GM10266 (cell line): Measurements from ENCODE around the gene CASP10.

ENCODE experiments used
- DNase-seq: peaks from one replicate; pipeline ENCODE4 v3.0.0; 2012; ENCODE audit errors: extremely low spot score
- CTCF ChIP-seq: IDR thresholded peaks from 2 replicates; pipeline ENCODE4 v1.5.1; 2012; ENCODE audit warnings: mild to moderate bottlenecking, low read depth; ENCODE audit not compliant: control insufficient read depth, insufficient read depth; ENCODE audit errors: missing control alignments

Gene CASP10

GRCh38 chr2:201256082-201256481 is 73.1 kb downstream of the CASP10 start:
- no peak for TF ChIP-seq CTCF
- DNase-seq, result no peak

DNA sequence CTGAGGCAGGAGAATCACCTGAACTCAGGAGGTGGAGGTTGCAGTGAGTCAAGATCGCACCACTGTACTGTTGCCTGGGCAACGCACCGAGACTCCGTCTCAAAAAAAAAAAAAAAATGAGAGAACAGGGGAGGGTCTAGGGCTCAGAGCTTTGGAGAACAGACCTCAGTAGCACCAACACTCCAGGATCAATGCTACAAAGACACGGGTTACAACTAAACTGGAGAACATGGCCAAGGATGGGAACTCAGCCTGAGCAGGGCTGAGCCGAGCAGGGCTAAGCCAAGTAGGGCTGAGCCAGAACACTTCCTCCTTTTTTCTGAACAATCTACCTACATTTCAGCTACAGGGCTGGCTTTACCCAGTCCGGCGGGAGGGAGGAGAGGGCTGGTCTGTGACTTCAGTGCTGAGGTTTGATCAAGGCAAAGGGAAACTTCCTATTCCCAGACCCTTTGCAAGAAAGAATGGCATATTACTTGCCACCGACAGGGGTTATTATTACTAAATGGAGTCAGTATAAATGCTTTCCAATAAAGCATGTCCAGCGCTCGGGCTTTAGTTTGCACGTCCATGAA is 74.5 kb downstream of the CASP10 start:
- no peak for DNase-seq
- no peak for TF ChIP-seq CTCF

- TF ChIP-seq CTCF, result no peak
- peak; percentile 58 for DNase-seq
Observed at GRCh38 chr2:201257956-201258665, 75.2 kb downstream of the CASP10 start.

DNA sequence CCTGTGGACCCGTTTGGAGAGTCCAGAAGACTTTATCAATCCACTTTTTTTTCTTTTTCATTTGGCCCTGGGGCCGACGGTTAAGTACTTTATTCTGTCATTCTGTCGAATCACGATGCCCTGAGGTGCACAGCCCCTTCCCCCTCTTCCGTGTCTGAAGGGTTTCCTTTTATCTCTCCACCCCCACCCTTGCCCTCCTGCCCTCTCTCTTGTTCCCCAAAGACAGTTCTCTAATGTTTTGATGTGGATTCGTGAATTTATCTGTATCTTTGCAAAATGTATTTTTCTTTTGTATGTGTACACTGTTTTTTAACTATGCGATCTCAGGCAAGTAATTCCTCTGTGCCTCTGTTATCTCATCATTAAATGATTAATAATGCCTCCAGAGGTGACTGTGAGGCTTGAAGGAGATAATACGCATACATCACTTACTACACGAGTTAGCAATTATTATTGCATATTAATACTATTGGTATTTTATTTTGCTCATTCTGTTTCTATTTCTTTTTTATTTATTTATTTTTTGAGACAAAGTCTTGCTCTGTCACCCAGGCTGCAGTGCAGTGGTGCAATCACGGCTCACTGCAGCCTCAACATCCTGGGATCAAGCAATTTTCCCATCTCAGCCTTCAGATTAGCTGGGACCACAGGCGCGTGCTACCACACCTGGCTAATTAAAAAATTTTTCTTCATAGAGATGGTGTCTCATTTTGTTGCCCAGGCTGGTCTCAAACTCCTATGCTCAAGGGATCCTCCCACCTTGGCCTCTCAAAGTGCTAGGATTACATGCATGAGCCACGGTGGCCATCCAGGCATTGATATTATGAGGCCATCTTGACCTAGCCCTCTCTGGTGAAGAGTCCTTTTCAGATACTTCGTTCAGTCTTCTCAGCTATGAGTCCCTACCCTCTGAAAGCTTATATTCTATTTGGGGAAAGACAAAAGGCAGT is 76.0 kb downstream of the CASP10 start:
- no peak for DNase-seq
- no peak for TF ChIP-seq CTCF

GRCh38 chr2:201260302-201260800 is 77.4 kb downstream of the CASP10 start, which contains the start of gene CASP8:
TSS of gene CASP8 (plus strand) at chr2:201260536. CDS start at chr2:201266487, 5,951 bp downstream.
- DNase-seq, result no peak
- no peak for TF ChIP-seq CTCF

DNA sequence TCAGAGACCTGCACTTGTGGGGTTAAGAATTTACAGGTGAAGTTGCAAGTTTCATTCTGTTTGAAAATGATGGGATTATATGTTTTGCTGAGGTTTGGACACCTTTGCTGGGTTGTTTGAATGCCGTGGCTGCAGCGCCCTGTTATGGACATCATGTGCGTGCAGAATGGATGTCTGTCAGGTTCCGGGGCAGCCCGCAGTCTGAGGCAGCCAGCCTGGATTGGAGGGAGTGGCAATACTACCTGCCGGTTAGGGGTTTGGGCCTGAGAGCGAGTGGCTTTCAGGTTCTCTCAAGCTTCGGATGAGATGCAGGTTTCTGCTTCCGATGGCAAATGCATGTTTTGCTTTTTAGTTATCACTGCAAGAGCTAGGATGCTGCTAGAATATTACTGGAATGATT is 78.5 kb downstream of the CASP10 start:
- DNase-seq, result no peak
- TF ChIP-seq CTCF, result no peak
